Measurements from ENCODE around the gene SNRK.

SNRK gene

GRCh38 chr3:43366885-43367284 is 80.5 kb downstream of the SNRK start:
- DNase-seq (ENCODE audit: low read depth), result no peak
- no peak overlapping the region for H3K4me3 ChIP-seq (replicated peaks; ENCODE audit: low read depth, low read length)
- TF ChIP-seq, protein P1, sequence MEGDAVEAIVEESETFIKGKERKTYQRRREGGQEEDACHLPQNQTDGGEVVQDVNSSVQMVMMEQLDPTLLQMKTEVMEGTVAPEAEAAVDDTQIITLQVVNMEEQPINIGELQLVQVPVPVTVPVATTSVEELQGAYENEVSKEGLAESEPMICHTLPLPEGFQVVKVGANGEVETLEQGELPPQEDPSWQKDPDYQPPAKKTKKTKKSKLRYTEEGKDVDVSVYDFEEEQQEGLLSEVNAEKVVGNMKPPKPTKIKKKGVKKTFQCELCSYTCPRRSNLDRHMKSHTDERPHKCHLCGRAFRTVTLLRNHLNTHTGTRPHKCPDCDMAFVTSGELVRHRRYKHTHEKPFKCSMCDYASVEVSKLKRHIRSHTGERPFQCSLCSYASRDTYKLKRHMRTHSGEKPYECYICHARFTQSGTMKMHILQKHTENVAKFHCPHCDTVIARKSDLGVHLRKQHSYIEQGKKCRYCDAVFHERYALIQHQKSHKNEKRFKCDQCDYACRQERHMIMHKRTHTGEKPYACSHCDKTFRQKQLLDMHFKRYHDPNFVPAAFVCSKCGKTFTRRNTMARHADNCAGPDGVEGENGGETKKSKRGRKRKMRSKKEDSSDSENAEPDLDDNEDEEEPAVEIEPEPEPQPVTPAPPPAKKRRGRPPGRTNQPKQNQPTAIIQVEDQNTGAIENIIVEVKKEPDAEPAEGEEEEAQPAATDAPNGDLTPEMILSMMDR (IDR thresholded peaks at IDR 0.05; ENCODE audit: low read length, missing control alignments), result no peak

GRCh38 chr3:43369404-43370292 is 83.3 kb downstream of the SNRK start:
- no peak for DNase-seq (ENCODE audit: low read depth)
- TF ChIP-seq, protein P1 (IDR thresholded peaks at IDR 0.05; ENCODE audit: low read length, missing control alignments), result no peak
- H3K4me3 ChIP-seq (replicated peaks; ENCODE audit: low read depth, low read length), result no peak overlapping the region

DNA sequence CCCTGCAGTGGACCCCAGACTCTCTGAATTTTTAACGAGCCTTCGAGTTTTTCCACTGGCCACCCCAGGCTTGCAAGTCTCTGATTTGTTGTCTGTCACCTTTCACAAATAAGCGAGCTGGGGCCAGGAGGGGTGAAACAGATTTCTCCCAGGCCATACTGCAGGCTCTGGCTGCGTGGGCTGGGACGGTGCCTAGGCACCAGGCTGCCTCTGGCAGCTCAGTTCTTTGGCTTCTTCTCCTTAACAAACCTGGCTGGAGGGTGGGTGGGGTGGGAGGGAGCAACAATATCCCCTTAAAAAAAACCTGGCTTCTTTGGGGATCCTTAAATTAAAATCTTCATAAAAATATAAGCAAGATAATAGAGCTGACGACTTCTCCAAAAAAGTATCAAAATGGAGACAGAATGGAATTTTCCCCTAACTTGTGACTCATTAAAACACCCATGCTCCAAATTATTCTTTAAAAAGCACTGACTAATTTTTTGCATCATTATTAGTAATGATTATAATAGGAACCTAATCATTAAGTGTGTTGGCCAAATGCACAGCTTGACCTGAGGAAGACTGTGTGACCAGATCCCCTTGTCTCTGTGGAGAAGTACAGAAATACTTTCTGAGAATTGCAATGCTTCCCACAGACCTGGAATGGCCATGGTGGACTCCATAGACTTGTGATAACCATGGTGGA is 84.1 kb downstream of the SNRK start:
- no peak for DNase-seq (ENCODE audit: low read depth)
- TF ChIP-seq, protein P1 (IDR thresholded peaks at IDR 0.05; ENCODE audit: low read length, missing control alignments), result no peak

DNA sequence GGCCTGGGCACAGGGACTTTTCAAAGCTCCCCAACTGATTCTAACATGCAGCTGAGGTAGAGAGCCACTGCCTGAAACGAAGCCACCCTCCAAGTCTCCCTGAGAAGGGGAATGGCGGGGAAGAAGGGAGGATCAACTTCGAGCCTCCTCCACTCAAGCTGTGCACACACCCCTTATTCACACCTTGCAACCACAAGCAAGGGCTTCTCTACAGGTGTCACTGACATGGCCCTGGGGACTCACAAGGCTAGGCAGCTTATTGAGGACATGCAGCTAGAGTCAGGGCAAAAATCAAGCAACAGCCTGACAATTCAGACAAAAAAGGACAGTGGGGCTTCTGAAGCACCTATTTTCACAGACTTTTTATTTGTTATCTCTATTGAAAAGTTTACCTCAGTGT is 85.2 kb downstream of the SNRK start:
- TF ChIP-seq, protein P1 (IDR thresholded peaks at IDR 0.05; ENCODE audit: low read length, missing control alignments), result no peak
- DNase-seq (ENCODE audit: low read depth), result no peak
- H3K4me3 ChIP-seq (replicated peaks; ENCODE audit: low read depth, low read length), result no peak overlapping the region

More for the DNA sequence above, 84.1 kb downstream of the SNRK start:
- H3K4me3 ChIP-seq (replicated peaks; ENCODE audit: low read depth, low read length), result no peak overlapping the region

- TF ChIP-seq, protein P1 (IDR thresholded peaks at IDR 0.05; ENCODE audit: low read length, missing control alignments), result no peak
- no peak for DNase-seq (ENCODE audit: low read depth)
- H3K4me3 ChIP-seq (replicated peaks; ENCODE audit: low read depth, low read length), result no peak overlapping the region
Measured at GRCh38 chr3:43372007-43372740, 85.8 kb downstream of the SNRK start.

- TF ChIP-seq, protein P1 (IDR thresholded peaks at IDR 0.05; ENCODE audit: low read length, missing control alignments), result no peak
- DNase-seq (ENCODE audit: low read depth), result no peak
- H3K4me3 ChIP-seq (replicated peaks; ENCODE audit: low read depth, low read length), result no peak overlapping the region
Measured at GRCh38 chr3:43372809-43373559, 86.6 kb downstream of the SNRK start.
